Measurements from ENCODE around the gene ACADM.
A peak's percentile ranks its signal among the peaks of the same experiment; 100 is the strongest.
"Not testable (repeated sequence)": the region's sequence is repeated elsewhere in the genome, so short reads cannot be mapped to it uniquely, and the experiment has no call there.

ACADM gene

GRCh38 chr1:75724472-75725022, at the start of gene ACADM:
Gene ACADM (plus strand): TSS chr1:75724709. CDS start chr1:75724788, 79 bp downstream.
- peak; percentile 33 for DNase-seq (ENCODE audit: low read depth, low spot score)

GRCh38 chr1:75677443-75677842, 47.1 kb upstream of the ACADM start:
- no peak for DNase-seq (ENCODE audit: low read depth, low spot score)

- not testable (repeated sequence) for DNase-seq (ENCODE audit: low read depth, low spot score)
Observed at GRCh38 chr1:75677964-75678363, 46.5 kb upstream of the ACADM start.

GRCh38 chr1:75690547-75690946, 34.0 kb upstream of the ACADM start:
- DNase-seq (ENCODE audit: low read depth, low spot score), result no peak

GRCh38 chr1:75693551-75693950, 31.0 kb upstream of the ACADM start:
- no peak for DNase-seq (ENCODE audit: low read depth, low spot score)

GRCh38 chr1:75696000-75696399, 28.5 kb upstream of the ACADM start:
- DNase-seq (ENCODE audit: low read depth, low spot score), result no peak

GRCh38 chr1:75707191-75707590, 17.3 kb upstream of the ACADM start:
- DNase-seq (ENCODE audit: low read depth, low spot score), result no peak

GRCh38 chr1:75708910-75709309, 15.6 kb upstream of the ACADM start:
- no peak for DNase-seq (ENCODE audit: low read depth, low spot score)

GRCh38 chr1:75710832-75711231, 13.7 kb upstream of the ACADM start:
- DNase-seq (ENCODE audit: low read depth, low spot score), result no peak

GRCh38 chr1:75711846-75712245, 12.7 kb upstream of the ACADM start:
- DNase-seq (ENCODE audit: low read depth, low spot score), result no peak

GRCh38 chr1:75712306-75712705, 12.2 kb upstream of the ACADM start:
- DNase-seq (ENCODE audit: low read depth, low spot score), result no peak

GRCh38 chr1:75719810-75720209, 4.7 kb upstream of the ACADM start:
- no peak for DNase-seq (ENCODE audit: low read depth, low spot score)

- DNase-seq (ENCODE audit: low read depth, low spot score), result no peak
Observed at GRCh38 chr1:75720325-75720724, 4.2 kb upstream of the ACADM start.

- DNase-seq (ENCODE audit: low read depth, low spot score), result no peak
Observed at GRCh38 chr1:75720820-75721219, 3.7 kb upstream of the ACADM start.

- DNase-seq (ENCODE audit: low read depth, low spot score), result not testable (repeated sequence)
Observed at GRCh38 chr1:75722246-75722645, 2.3 kb upstream of the ACADM start.

GRCh38 chr1:75722966-75723365, 1.5 kb upstream of the ACADM start:
- DNase-seq (ENCODE audit: low read depth, low spot score), result no peak

GRCh38 chr1:75723989-75724471, 479 bp upstream of the ACADM start:
- peak; percentile 20 for DNase-seq (ENCODE audit: low read depth, low spot score)

GRCh38 chr1:75725266-75725665, 757 bp downstream of the ACADM start:
- DNase-seq (ENCODE audit: low read depth, low spot score), result no peak

GRCh38 chr1:75725861-75726361, 1.4 kb downstream of the ACADM start:
- no peak for DNase-seq (ENCODE audit: low read depth, low spot score)

- no peak for DNase-seq (ENCODE audit: low read depth, low spot score)
Observed at GRCh38 chr1:75727571-75727970, 3.1 kb downstream of the ACADM start.

- DNase-seq (ENCODE audit: low read depth, low spot score), result no peak
Observed at GRCh38 chr1:75730432-75730831, 5.9 kb downstream of the ACADM start.

GRCh38 chr1:75731881-75732280, 7.4 kb downstream of the ACADM start:
- DNase-seq (ENCODE audit: low read depth, low spot score), result no peak

- no peak for DNase-seq (ENCODE audit: low read depth, low spot score)
Observed at GRCh38 chr1:75732703-75733102, 8.2 kb downstream of the ACADM start.

- DNase-seq (ENCODE audit: low read depth, low spot score), result no peak
Observed at GRCh38 chr1:75733661-75734060, 9.2 kb downstream of the ACADM start.

Measured in brain pericyte (primary cell).